ENCODE results near the gene ANKH. TPM values are rescaled to one million over a fixed set of nuclear protein-coding genes. Genes with fewer than 3 reads are reported as not detected.

The ANKH gene
- total and polyA plus RNA-seq, 2 of the 13 experiments (the other 11 are each of a cell fraction or from before 2014, with no cell fraction given) = 25.0 to 36.0 TPM

- TF ChIP-seq ZBTB37 (CRISPR knock-in tag; IDR thresholded peaks at IDR 0.05) = 0 out of 2 replicates have a peak, but pooled peaks have one; percentile 28
- TF ChIP-seq ZNF275 (CRISPR knock-in tag; IDR thresholded peaks at IDR 0.05; ENCODE audit: borderline replicate concordance) = peak; percentile 58; the same call in 1 of the 2 replicates
- peak; percentile 79; the same call in 1 of the 2 replicates for TF ChIP-seq SMAD3 (CRISPR knock-in tag; IDR thresholded peaks at IDR 0.05)
- peak; percentile 99 for TF ChIP-seq SALL1 (CRISPR knock-in tag; IDR thresholded peaks at IDR 0.05)
- TF ChIP-seq FOXA1 (IDR thresholded peaks at IDR 0.05) = no peak
- TF ChIP-seq FOXA1 (CRISPR knock-in tag; IDR thresholded peaks at IDR 0.05) = peak; percentile 58
- TF ChIP-seq ZNF335 (CRISPR knock-in tag; IDR thresholded peaks at IDR 0.05) = no peak
- peak; percentile 39; the same call in 1 of the 2 replicates for TF ChIP-seq TFDP1 (CRISPR knock-in tag; IDR thresholded peaks at IDR 0.05; ENCODE audit: borderline replicate concordance)
- peak; percentile 85; the same call in 1 of the 2 replicates for TF ChIP-seq ZNF710 (CRISPR knock-in tag; IDR thresholded peaks at IDR 0.05; ENCODE audit: borderline replicate concordance)
- TF ChIP-seq GPN1 (CRISPR knock-in tag; IDR thresholded peaks at IDR 0.05; ENCODE audit: borderline replicate concordance) = no peak
- TF ChIP-seq PHF8 (CRISPR knock-in tag; IDR thresholded peaks at IDR 0.05) = peak; percentile 37; the same call in 1 of the 2 replicates
- TF ChIP-seq ZNF615 (CRISPR knock-in tag; IDR thresholded peaks at IDR 0.05; ENCODE audit: borderline replicate concordance) = no peak
- peak; percentile 77; the same call in 1 of the 3 replicates for TF ChIP-seq MXI1 (IDR thresholded peaks at IDR 0.05; ENCODE audit: borderline replicate concordance, low read depth, low read length)
- TF ChIP-seq ZBTB7B (CRISPR knock-in tag; IDR thresholded peaks at IDR 0.05) = 0 out of 2 replicates have a peak, but pooled peaks have one; percentile 20
- TF ChIP-seq GATAD1 (CRISPR knock-in tag; IDR thresholded peaks at IDR 0.05) = peak; percentile 58; the same call in 1 of the 2 replicates
- peak; percentile 72 for TF ChIP-seq ZMYM3 (CRISPR knock-in tag; IDR thresholded peaks at IDR 0.05)
- TF ChIP-seq TRIM24 (CRISPR knock-in tag; IDR thresholded peaks at IDR 0.05) = 0 out of 2 replicates have a peak, but pooled peaks have one; percentile 54
- no peak for TF ChIP-seq SCMH1 (CRISPR knock-in tag; IDR thresholded peaks at IDR 0.05; ENCODE audit: borderline replicate concordance)
- peak; percentile 79 for TF ChIP-seq ZGPAT (CRISPR knock-in tag; IDR thresholded peaks at IDR 0.05)
- TF ChIP-seq ZNF138 (CRISPR knock-in tag; IDR thresholded peaks at IDR 0.05; ENCODE audit: low read depth) = 0 out of 2 replicates have a peak, but pooled peaks have one; percentile 33
- TF ChIP-seq KDM2A (CRISPR knock-in tag; IDR thresholded peaks at IDR 0.05; ENCODE audit: borderline replicate concordance, low read depth) = peak; percentile 58; the same call in 1 of the 2 replicates
- peak; percentile 79 for TF ChIP-seq HOMEZ (CRISPR knock-in tag; IDR thresholded peaks at IDR 0.05; ENCODE audit: low read depth)
These were observed 143.1 kb downstream of the ANKH start (continued) for GRCh38 chr5:14728459-14728938.
